ENCODE results near the gene TMEM263.

Gene TMEM263

GRCh38 chr12:106957583-106957982 is 1.9 kb downstream of the TMEM263 start:
- intact Hi-C loops (cut with micrococcal nuclease), result loop anchor here (10.0 kb wide), 1 partner anchor 137 kb away; the partner anchor contains the start of gene CRY1
- peak overlapping the region; percentile 94 for H3K4me3 Mint-ChIP-seq

GRCh38 chr12:106960443-106960842 is 4.7 kb downstream of the TMEM263 start:
- intact Hi-C loops (cut with micrococcal nuclease), result no loop called here
- Mint-ChIP-seq H3K27ac (no peak overlapping the region), H3K4me3 (no peak overlapping the region)

More at GRCh38 chr12:106957583-106957982, 1.9 kb downstream of the TMEM263 start:
- H3K27me3 Mint-ChIP-seq, result peaks cover 37% of the 10 kb centered on the region
- H3K27ac Mint-ChIP-seq, result no peak overlapping the region
- H3K36me3 Mint-ChIP-seq (ENCODE audit: low read depth), result peaks cover 16% of the 10 kb centered on the region
- peaks cover 5% of the 10 kb centered on the region for H3K4me1 Mint-ChIP-seq (ENCODE audit: low read depth)
- H3K9me3 Mint-ChIP-seq, result no peaks in the 10 kb centered on the region

GRCh38 chr12:106962286-106962685 is 6.6 kb downstream of the TMEM263 start:
- H3K27ac Mint-ChIP-seq, result no peak overlapping the region
- H3K9me3 Mint-ChIP-seq, result no peaks in the 10 kb centered on the region
- intact Hi-C loops (cut with micrococcal nuclease), result no loop called here
- H3K36me3 Mint-ChIP-seq (ENCODE audit: low read depth), result no peaks in the 10 kb centered on the region
- peaks cover 4% of the 10 kb centered on the region for H3K27me3 Mint-ChIP-seq
- H3K4me1 Mint-ChIP-seq (ENCODE audit: low read depth), result no peaks in the 10 kb centered on the region
- no peak overlapping the region for H3K4me3 Mint-ChIP-seq

More at GRCh38 chr12:106960443-106960842, 4.7 kb downstream of the TMEM263 start:
- Mint-ChIP-seq H3K27me3 (peaks cover 11% of the 10 kb centered on the region), H3K4me1 (ENCODE audit: low read depth) (peaks cover 1% of the 10 kb centered on the region), H3K36me3 (ENCODE audit: low read depth) (peaks cover 12% of the 10 kb centered on the region), H3K9me3 (no peaks in the 10 kb centered on the region)

GRCh38 chr12:106964526-106964925 is 8.8 kb downstream of the TMEM263 start:
- no peaks in the 10 kb centered on the region for H3K4me1 Mint-ChIP-seq (ENCODE audit: low read depth)

GRCh38 chr12:106971065-106971464 is 15.4 kb downstream of the TMEM263 start:
- Mint-ChIP-seq H3K4me3 (no peak overlapping the region), H3K4me1 (ENCODE audit: low read depth) (no peaks in the 10 kb centered on the region), H3K9me3 (no peaks in the 10 kb centered on the region), H3K27me3 (no peaks in the 10 kb centered on the region), H3K27ac (no peak overlapping the region), H3K36me3 (ENCODE audit: low read depth) (peaks cover 11% of the 10 kb centered on the region)
- intact Hi-C loops (cut with micrococcal nuclease), result no loop called here

More at GRCh38 chr12:106964526-106964925, 8.8 kb downstream of the TMEM263 start:
- Mint-ChIP-seq H3K27me3 (no peaks in the 10 kb centered on the region), H3K27ac (no peak overlapping the region), H3K36me3 (ENCODE audit: low read depth) (peaks cover 5% of the 10 kb centered on the region), H3K4me3 (no peak overlapping the region), H3K9me3 (no peaks in the 10 kb centered on the region)
- intact Hi-C loops (cut with micrococcal nuclease), result no loop called here

GRCh38 chr12:106973545-106973944 is 17.8 kb downstream of the TMEM263 start:
- no peaks in the 10 kb centered on the region for H3K9me3 Mint-ChIP-seq
- no peaks in the 10 kb centered on the region for H3K27me3 Mint-ChIP-seq
- intact Hi-C loops (cut with micrococcal nuclease), result no loop called here
- H3K4me1 Mint-ChIP-seq (ENCODE audit: low read depth), result no peaks in the 10 kb centered on the region
- no peak overlapping the region for H3K4me3 Mint-ChIP-seq
- peaks cover 12% of the 10 kb centered on the region for H3K36me3 Mint-ChIP-seq (ENCODE audit: low read depth)
- H3K27ac Mint-ChIP-seq, result no peak overlapping the region

GRCh38 chr12:106974511-106974910 is 18.8 kb downstream of the TMEM263 start:
- Mint-ChIP-seq H3K4me1 (ENCODE audit: low read depth) (no peaks in the 10 kb centered on the region), H3K9me3 (no peaks in the 10 kb centered on the region), H3K36me3 (ENCODE audit: low read depth) (peaks cover 12% of the 10 kb centered on the region), H3K4me3 (no peak overlapping the region), H3K27me3 (no peaks in the 10 kb centered on the region), H3K27ac (no peak overlapping the region)
- intact Hi-C loops (cut with micrococcal nuclease), result no loop called here

GRCh38 chr12:106975098-106975497 is 19.4 kb downstream of the TMEM263 start:
- intact Hi-C loops (cut with micrococcal nuclease), result no loop called here
- Mint-ChIP-seq H3K36me3 (ENCODE audit: low read depth) (peaks cover 12% of the 10 kb centered on the region), H3K4me1 (ENCODE audit: low read depth) (no peaks in the 10 kb centered on the region), H3K4me3 (no peak overlapping the region), H3K27ac (no peak overlapping the region), H3K9me3 (no peaks in the 10 kb centered on the region), H3K27me3 (no peaks in the 10 kb centered on the region)

- intact Hi-C loops (cut with micrococcal nuclease), result no loop called here
- peaks cover 8% of the 10 kb centered on the region for H3K36me3 Mint-ChIP-seq (ENCODE audit: low read depth)
- H3K27me3 Mint-ChIP-seq, result no peaks in the 10 kb centered on the region
- H3K27ac Mint-ChIP-seq, result no peak overlapping the region
- H3K4me3 Mint-ChIP-seq, result no peak overlapping the region
- no peaks in the 10 kb centered on the region for H3K9me3 Mint-ChIP-seq
- no peaks in the 10 kb centered on the region for H3K4me1 Mint-ChIP-seq (ENCODE audit: low read depth)
These were observed 20.4 kb downstream of the TMEM263 start for GRCh38 chr12:106975993-106976658.

GRCh38 chr12:106976668-106977067 is 21.0 kb downstream of the TMEM263 start:
- intact Hi-C loops (cut with micrococcal nuclease), result no loop called here
- no peaks in the 10 kb centered on the region for H3K27me3 Mint-ChIP-seq
- no peaks in the 10 kb centered on the region for H3K9me3 Mint-ChIP-seq
- H3K4me1 Mint-ChIP-seq (ENCODE audit: low read depth), result no peaks in the 10 kb centered on the region
- no peak overlapping the region for H3K4me3 Mint-ChIP-seq
- no peak overlapping the region for H3K27ac Mint-ChIP-seq
- peaks cover 6% of the 10 kb centered on the region for H3K36me3 Mint-ChIP-seq (ENCODE audit: low read depth)

- H3K27ac Mint-ChIP-seq, result no peak overlapping the region
- intact Hi-C loops (cut with micrococcal nuclease), result no loop called here
- no peaks in the 10 kb centered on the region for H3K4me1 Mint-ChIP-seq (ENCODE audit: low read depth)
- H3K9me3 Mint-ChIP-seq, result no peaks in the 10 kb centered on the region
- no peaks in the 10 kb centered on the region for H3K27me3 Mint-ChIP-seq
- no peak overlapping the region for H3K4me3 Mint-ChIP-seq
- peaks cover 6% of the 10 kb centered on the region for H3K36me3 Mint-ChIP-seq (ENCODE audit: low read depth)
These were observed 22.5 kb downstream of the TMEM263 start for GRCh38 chr12:106978035-106978800.

GRCh38 chr12:106980944-106981343 is 25.2 kb downstream of the TMEM263 start:
- peaks cover 7% of the 10 kb centered on the region for H3K4me1 Mint-ChIP-seq (ENCODE audit: low read depth)
- H3K27ac Mint-ChIP-seq, result no peak overlapping the region
- peaks cover 25% of the 10 kb centered on the region for H3K36me3 Mint-ChIP-seq (ENCODE audit: low read depth)
- no peak overlapping the region for H3K4me3 Mint-ChIP-seq
- no peaks in the 10 kb centered on the region for H3K9me3 Mint-ChIP-seq
- peaks cover 3% of the 10 kb centered on the region for H3K27me3 Mint-ChIP-seq
- intact Hi-C loops (cut with micrococcal nuclease), result no loop called here

GRCh38 chr12:106981788-106982187 is 26.1 kb downstream of the TMEM263 start:
- no peaks in the 10 kb centered on the region for H3K9me3 Mint-ChIP-seq
- peaks cover 15% of the 10 kb centered on the region for H3K4me1 Mint-ChIP-seq (ENCODE audit: low read depth)
- intact Hi-C loops (cut with micrococcal nuclease), result no loop called here
- H3K4me3 Mint-ChIP-seq, result no peak overlapping the region
- H3K27me3 Mint-ChIP-seq, result peaks cover 3% of the 10 kb centered on the region
- H3K36me3 Mint-ChIP-seq (ENCODE audit: low read depth), result peaks cover 25% of the 10 kb centered on the region
- H3K27ac Mint-ChIP-seq, result no peak overlapping the region

- peaks cover 3% of the 10 kb centered on the region for H3K27me3 Mint-ChIP-seq
- H3K36me3 Mint-ChIP-seq (ENCODE audit: low read depth), result peaks cover 25% of the 10 kb centered on the region
- intact Hi-C loops (cut with micrococcal nuclease), result no loop called here
- no peaks in the 10 kb centered on the region for H3K9me3 Mint-ChIP-seq
- H3K4me1 Mint-ChIP-seq (ENCODE audit: low read depth), result peaks cover 15% of the 10 kb centered on the region
- no peak overlapping the region for H3K4me3 Mint-ChIP-seq
- H3K27ac Mint-ChIP-seq, result no peak overlapping the region
These were observed 26.5 kb downstream of the TMEM263 start for GRCh38 chr12:106982229-106982628.

All from dendritic cell treated with granulocyte-macrophage colony-stimulating factor and Interleukin-4, amounts not matched to agents 40 ng/mL and 50 ng/mL, for 4 days (primary cell).